ENCODE data around the gene H2BW1.
"Not testable (repeated sequence)": the region's sequence is repeated elsewhere in the genome, so short reads cannot be mapped to it uniquely, and the experiment has no call there.

H2BW1 gene

GRCh38 chrX:104013606-104014005, at the start of gene H2BW1:
H2BW1 (minus strand) TSS chrX:104013708; CDS start chrX:104013576, 132 bp downstream.
- no peak for DNase-seq

GRCh38 chrX:104062636-104063035, 49.1 kb upstream of the H2BW1 start:
- DNase-seq = not testable (repeated sequence)

- DNase-seq = not testable (repeated sequence)
Observed at GRCh38 chrX:104054956-104055355, 41.4 kb upstream of the H2BW1 start.

- no peak for DNase-seq
Observed at GRCh38 chrX:104047171-104047570, 33.7 kb upstream of the H2BW1 start.

- no peak for DNase-seq
Observed at GRCh38 chrX:104045642-104046041, 32.1 kb upstream of the H2BW1 start.

GRCh38 chrX:104041003-104041402, 27.5 kb upstream of the H2BW1 start:
- no peak for DNase-seq

- DNase-seq = no peak
Observed at GRCh38 chrX:104039689-104040505, 26.4 kb upstream of the H2BW1 start, which contains the start of gene H2BW2. H2BW2 (plus strand) TSS chrX:104039956; CDS start chrX:104039995, 39 bp downstream.

GRCh38 chrX:104018126-104018525, 4.6 kb upstream of the H2BW1 start:
- no peak for DNase-seq

GRCh38 chrX:104015576-104015975, 2.1 kb upstream of the H2BW1 start:
- not testable (repeated sequence) for DNase-seq

GRCh38 chrX:104013158-104013557, 350 bp downstream of the H2BW1 start:
- DNase-seq = no peak

GRCh38 chrX:104008831-104009230, 4.7 kb downstream of the H2BW1 start:
- DNase-seq = no peak

GRCh38 chrX:103999234-103999633, 14.3 kb downstream of the H2BW1 start:
- no peak for DNase-seq

GRCh38 chrX:103983508-103983907, 30.0 kb downstream of the H2BW1 start:
- DNase-seq = not testable (repeated sequence)

- DNase-seq = not testable (repeated sequence)
Observed at GRCh38 chrX:103962411-103963278, 50.9 kb downstream of the H2BW1 start, which contains the start of gene TMSB15B. TMSB15B (plus strand) TSS chrX:103962627.
